GM18517 (cell line): Measurements from ENCODE around the gene GCN1.
A peak's percentile ranks its signal among the peaks of the same experiment; 100 is the strongest.

ENCODE experiments used
- ATAC-seq: cut with Tn5 transposase; IDR thresholded peaks from one replicate; pipeline ENCODE4 v1.9.1; 2021; ENCODE audit warnings: mild to moderate bottlenecking, moderate library complexity; ENCODE audit not compliant: unreplicated experiment

Gene GCN1

GRCh38 chr12:120155072-120155471 lies 39.4 kb downstream of the GCN1 start:
- no peak for ATAC-seq

GRCh38 chr12:120150919-120151525 lies 43.5 kb downstream of the GCN1 start:
- no peak for ATAC-seq

GRCh38 chr12:120148011-120148410 lies 46.5 kb downstream of the GCN1 start:
- no peak for ATAC-seq

GRCh38 chr12:120145164-120145563 lies 49.4 kb downstream of the GCN1 start:
- ATAC-seq = no peak

- no peak for ATAC-seq
These were observed 50.3 kb downstream of the GCN1 start for GRCh38 chr12:120144215-120144614.

GRCh38 chr12:120142231-120142877 lies 52.2 kb downstream of the GCN1 start:
- no peak for ATAC-seq

GRCh38 chr12:120141336-120141735 lies 53.2 kb downstream of the GCN1 start:
- no peak for ATAC-seq

GRCh38 chr12:120140603-120141002 lies 53.9 kb downstream of the GCN1 start:
- no peak for ATAC-seq

- no peak for ATAC-seq
These were observed 54.6 kb downstream of the GCN1 start for GRCh38 chr12:120139958-120140357.

- ATAC-seq = no peak
These were observed 56.1 kb downstream of the GCN1 start for GRCh38 chr12:120138366-120138765.

GRCh38 chr12:120137833-120138232 lies 56.7 kb downstream of the GCN1 start:
- ATAC-seq = no peak

- ATAC-seq = no peak
These were observed 58.3 kb downstream of the GCN1 start for GRCh38 chr12:120136093-120136770.

GRCh38 chr12:120134307-120134980 lies 60.1 kb downstream of the GCN1 start:
- no peak for ATAC-seq

- ATAC-seq = peak; percentile 89
These were observed 61.6 kb downstream of the GCN1 start for GRCh38 chr12:120132863-120133385.

GRCh38 chr12:120132054-120132836 lies 62.3 kb downstream of the GCN1 start:
- no peak for ATAC-seq

GRCh38 chr12:120131116-120131515 lies 63.4 kb downstream of the GCN1 start:
- no peak for ATAC-seq

GRCh38 chr12:120130011-120130410 lies 64.5 kb downstream of the GCN1 start:
- ATAC-seq = no peak

GRCh38 chr12:120126635-120127005 lies 67.9 kb downstream of the GCN1 start:
- no peak for ATAC-seq

GRCh38 chr12:120125792-120126634 lies 68.5 kb downstream of the GCN1 start:
- no peak for ATAC-seq

- no peak for ATAC-seq
These were observed 69.5 kb downstream of the GCN1 start for GRCh38 chr12:120125029-120125428.
